ENCODE data around the gene CHCHD3.
"Not testable (repeated sequence)": the region's sequence is repeated elsewhere in the genome, so short reads cannot be mapped to it uniquely, and the experiment has no call there.

- TF ChIP-seq CTCF, POLR2A, POLR2AphosphoS5, EP300 (IDR thresholded peaks at IDR 0.05): not testable (repeated sequence)
Measured at GRCh38 chr7:132905136-132905535, 176.8 kb downstream of the CHCHD3 start.
